WERI-Rb-1 (cell line): ENCODE measurements around the gene HTT.

Experiments used
- DNase-seq: peaks from one replicate; pipeline ENCODE4 v3.0.0-alpha.2; 2020
- H3K27ac ChIP-seq: fragments of 250-450 bp; sonication (Bioruptor Pico); 2 replicates; pipeline ENCODE4 v1.5.1; 2020; ENCODE audit warnings: mild to moderate bottlenecking, moderate library complexity
- H3K27me3 ChIP-seq: fragments of 250-450 bp; sonication (Bioruptor Pico); 2 replicates; pipeline ENCODE4 v1.5.1; 2021; ENCODE audit warnings: mild to moderate bottlenecking, low read depth, moderate library complexity; ENCODE audit not compliant: insufficient read depth, severe bottlenecking
- H3K36me3 ChIP-seq: fragments of 250-450 bp; sonication (Bioruptor Pico); 2 replicates; pipeline ENCODE4 v1.5.1; 2020; ENCODE audit warnings: mild to moderate bottlenecking, moderate library complexity
- H3K4me3 ChIP-seq: 2 replicates; pipeline ENCODE4 v1.5.1; 2011; ENCODE audit warnings: low read depth, mild to moderate bottlenecking, control low read depth, low read length
- H3K9me3 ChIP-seq: fragments of 250-450 bp; sonication (Bioruptor Pico); 2 replicates; pipeline ENCODE4 v1.5.1; 2021; ENCODE audit warnings: mild to moderate bottlenecking, moderate library complexity; ENCODE audit not compliant: severe bottlenecking
- TF ChIP-seq, protein P1 (sequence below): IDR thresholded peaks from 2 replicates; pipeline ENCODE4 v1.5.1; 2011; ENCODE audit warnings: low read depth, mild to moderate bottlenecking, control low read depth, inconsistent platforms, low read length

Gene HTT

GRCh38 chr4:3067473-3068001 is 6.9 kb upstream of the HTT start:
- Histone ChIP-seq H3K27ac (peak overlapping the region; percentile 55), H3K36me3 (no peaks in the 10 kb centered on the region), H3K9me3 (peaks cover 15% of the 10 kb centered on the region), H3K4me3 (no peak overlapping the region), H3K27me3 (no peaks in the 10 kb centered on the region)
- DNase-seq: peak; percentile 62
- TF ChIP-seq, protein P1, sequence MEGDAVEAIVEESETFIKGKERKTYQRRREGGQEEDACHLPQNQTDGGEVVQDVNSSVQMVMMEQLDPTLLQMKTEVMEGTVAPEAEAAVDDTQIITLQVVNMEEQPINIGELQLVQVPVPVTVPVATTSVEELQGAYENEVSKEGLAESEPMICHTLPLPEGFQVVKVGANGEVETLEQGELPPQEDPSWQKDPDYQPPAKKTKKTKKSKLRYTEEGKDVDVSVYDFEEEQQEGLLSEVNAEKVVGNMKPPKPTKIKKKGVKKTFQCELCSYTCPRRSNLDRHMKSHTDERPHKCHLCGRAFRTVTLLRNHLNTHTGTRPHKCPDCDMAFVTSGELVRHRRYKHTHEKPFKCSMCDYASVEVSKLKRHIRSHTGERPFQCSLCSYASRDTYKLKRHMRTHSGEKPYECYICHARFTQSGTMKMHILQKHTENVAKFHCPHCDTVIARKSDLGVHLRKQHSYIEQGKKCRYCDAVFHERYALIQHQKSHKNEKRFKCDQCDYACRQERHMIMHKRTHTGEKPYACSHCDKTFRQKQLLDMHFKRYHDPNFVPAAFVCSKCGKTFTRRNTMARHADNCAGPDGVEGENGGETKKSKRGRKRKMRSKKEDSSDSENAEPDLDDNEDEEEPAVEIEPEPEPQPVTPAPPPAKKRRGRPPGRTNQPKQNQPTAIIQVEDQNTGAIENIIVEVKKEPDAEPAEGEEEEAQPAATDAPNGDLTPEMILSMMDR: no peak

DNA sequence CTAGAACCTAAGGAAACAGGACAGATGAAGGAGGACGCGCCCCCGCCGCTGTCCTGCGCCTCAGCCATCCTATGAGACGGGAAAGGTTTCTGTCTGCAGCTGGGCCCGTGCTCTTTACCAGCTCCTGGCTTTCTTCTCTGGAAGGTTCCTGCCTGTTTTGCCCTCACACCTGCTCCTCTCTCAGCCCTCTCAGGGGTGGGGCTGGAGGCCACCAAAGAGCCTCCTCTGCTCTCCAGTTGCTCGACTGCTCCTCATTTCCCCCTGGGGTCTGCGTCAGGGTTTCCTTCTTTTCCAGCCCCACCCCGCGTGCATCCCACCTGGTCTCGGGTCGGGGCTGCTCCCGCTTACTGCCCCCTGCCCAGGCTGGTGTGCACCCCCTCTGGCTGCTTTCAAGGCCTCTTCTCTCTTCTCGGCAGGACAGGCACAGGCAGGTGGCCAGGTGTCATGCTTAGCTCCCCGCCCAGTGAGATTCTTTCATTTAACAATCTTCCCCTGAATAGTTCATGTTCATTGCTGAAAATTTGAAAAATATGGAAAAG is 4.8 kb upstream of the HTT start:
- TF ChIP-seq, protein P1: no peak
- no peak for DNase-seq

GRCh38 chr4:3070709-3071500 is 3.6 kb upstream of the HTT start:
- Histone ChIP-seq H3K27me3 (no peaks in the 10 kb centered on the region), H3K9me3 (peaks cover 8% of the 10 kb centered on the region), H3K36me3 (no peaks in the 10 kb centered on the region), H3K4me3 (no peak overlapping the region), H3K27ac (peak overlapping the region; percentile 58)
- TF ChIP-seq, protein P1: no peak
- DNase-seq: no peak

More for the DNA sequence above, 4.8 kb upstream of the HTT start:
- Histone ChIP-seq H3K4me3 (no peak overlapping the region), H3K27ac (no peak overlapping the region), H3K9me3 (peaks cover 15% of the 10 kb centered on the region), H3K36me3 (no peaks in the 10 kb centered on the region), H3K27me3 (no peaks in the 10 kb centered on the region)

- no peak overlapping the region for H3K4me3 ChIP-seq
- TF ChIP-seq, protein P1: no peak
- peak overlapping the region; percentile 58 for H3K27ac ChIP-seq
- no peaks in the 10 kb centered on the region for H3K9me3 ChIP-seq
- peaks cover 5% of the 10 kb centered on the region; the same call in 1 of the 2 replicates for H3K36me3 ChIP-seq
- no peaks in the 10 kb centered on the region for H3K27me3 ChIP-seq
- peak; percentile 81 for DNase-seq
These were observed 2.7 kb upstream of the HTT start for GRCh38 chr4:3071811-3072210.

GRCh38 chr4:3073158-3074077 is 1.1 kb upstream of the HTT start:
- TF ChIP-seq, protein P1: 0 out of 2 replicates have a peak, but pooled peaks have one; percentile 6
- Histone ChIP-seq H3K9me3 (no peaks in the 10 kb centered on the region), H3K4me3 (peak overlapping the region; percentile 55), H3K27me3 (no peaks in the 10 kb centered on the region), H3K27ac (peak overlapping the region; percentile 88), H3K36me3 (peaks cover 6% of the 10 kb centered on the region; the same call in 1 of the 2 replicates)
- DNase-seq: peak; percentile 33
